Measurements from ENCODE around the gene PRKG1.

DNA sequence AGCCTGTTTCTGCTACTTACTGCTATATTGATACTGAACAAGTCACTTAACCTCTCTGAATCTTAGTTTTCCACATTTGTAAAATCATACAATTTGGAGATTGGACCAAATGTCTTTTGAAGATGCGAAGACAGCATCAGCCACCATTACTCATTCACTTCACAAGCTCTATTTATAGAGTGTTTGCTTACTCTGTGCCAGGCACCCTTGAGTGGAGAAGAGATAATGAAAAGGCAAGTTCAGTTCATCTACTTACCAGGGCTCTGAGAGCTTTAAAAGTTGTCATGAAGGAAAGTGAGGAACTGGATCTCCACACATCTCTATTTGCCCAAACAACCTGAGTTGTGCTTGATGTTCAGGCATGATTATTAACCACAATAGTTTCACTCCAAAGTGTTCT is 347.6 kb downstream of the PRKG1 start:
- TF ChIP-seq, protein P1, sequence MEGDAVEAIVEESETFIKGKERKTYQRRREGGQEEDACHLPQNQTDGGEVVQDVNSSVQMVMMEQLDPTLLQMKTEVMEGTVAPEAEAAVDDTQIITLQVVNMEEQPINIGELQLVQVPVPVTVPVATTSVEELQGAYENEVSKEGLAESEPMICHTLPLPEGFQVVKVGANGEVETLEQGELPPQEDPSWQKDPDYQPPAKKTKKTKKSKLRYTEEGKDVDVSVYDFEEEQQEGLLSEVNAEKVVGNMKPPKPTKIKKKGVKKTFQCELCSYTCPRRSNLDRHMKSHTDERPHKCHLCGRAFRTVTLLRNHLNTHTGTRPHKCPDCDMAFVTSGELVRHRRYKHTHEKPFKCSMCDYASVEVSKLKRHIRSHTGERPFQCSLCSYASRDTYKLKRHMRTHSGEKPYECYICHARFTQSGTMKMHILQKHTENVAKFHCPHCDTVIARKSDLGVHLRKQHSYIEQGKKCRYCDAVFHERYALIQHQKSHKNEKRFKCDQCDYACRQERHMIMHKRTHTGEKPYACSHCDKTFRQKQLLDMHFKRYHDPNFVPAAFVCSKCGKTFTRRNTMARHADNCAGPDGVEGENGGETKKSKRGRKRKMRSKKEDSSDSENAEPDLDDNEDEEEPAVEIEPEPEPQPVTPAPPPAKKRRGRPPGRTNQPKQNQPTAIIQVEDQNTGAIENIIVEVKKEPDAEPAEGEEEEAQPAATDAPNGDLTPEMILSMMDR (conservative IDR thresholded peaks at IDR 0.05; ENCODE audit: low read depth, low read length): no peak
- TF ChIP-seq POLR2A (IDR thresholded peaks at IDR 0.05; ENCODE audit: low read depth, low read length): no peak
- no peak for TF ChIP-seq RAD21 (IDR thresholded peaks at IDR 0.05; ENCODE audit: low read length)
- no peak for TF ChIP-seq CHD1 (IDR thresholded peaks at IDR 0.05; ENCODE audit: low read depth, low read length)
- no peak for TF ChIP-seq NFE2L2 (IDR thresholded peaks at IDR 0.05; ENCODE audit: low read depth, low read length)
- no peak for TF ChIP-seq BHLHE40 (IDR thresholded peaks at IDR 0.05; ENCODE audit: low read depth, low read length)
- no peak for TF ChIP-seq RCOR1 (IDR thresholded peaks at IDR 0.05; ENCODE audit: insufficient replicate concordance, low read length)
- TF ChIP-seq FOS (IDR thresholded peaks at IDR 0.05; ENCODE audit: low read depth, low read length): no peak
- TF ChIP-seq, protein P2, sequence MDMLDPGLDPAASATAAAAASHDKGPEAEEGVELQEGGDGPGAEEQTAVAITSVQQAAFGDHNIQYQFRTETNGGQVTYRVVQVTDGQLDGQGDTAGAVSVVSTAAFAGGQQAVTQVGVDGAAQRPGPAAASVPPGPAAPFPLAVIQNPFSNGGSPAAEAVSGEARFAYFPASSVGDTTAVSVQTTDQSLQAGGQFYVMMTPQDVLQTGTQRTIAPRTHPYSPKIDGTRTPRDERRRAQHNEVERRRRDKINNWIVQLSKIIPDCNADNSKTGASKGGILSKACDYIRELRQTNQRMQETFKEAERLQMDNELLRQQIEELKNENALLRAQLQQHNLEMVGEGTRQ (IDR thresholded peaks at IDR 0.05; ENCODE audit: low read depth, low read length): no peak
